NCI-H526 (cell line): ENCODE results near the gene FEM1B.

Experiments
- DNase-seq, 2 experiments: peaks; one replicate each; lab custom pipeline; 2025; lab: John Stamatoyannopoulos, UW

Gene FEM1B

GRCh38 chr15:68326711-68327354 is 49.3 kb downstream of the FEM1B start:
- no peak for DNase-seq

GRCh38 chr15:68328443-68328842 is 50.9 kb downstream of the FEM1B start:
- DNase-seq, result peak in 1 of 2 experiments; percentile 27

- DNase-seq, result no peak
Observed at GRCh38 chr15:68328964-68329363, 51.4 kb downstream of the FEM1B start.

- no peak for DNase-seq
Observed at GRCh38 chr15:68330416-68330815, 52.9 kb downstream of the FEM1B start.

- DNase-seq, result no peak
Observed at GRCh38 chr15:68330901-68331300, 53.4 kb downstream of the FEM1B start.

GRCh38 chr15:68332266-68332665 is 54.7 kb downstream of the FEM1B start:
- DNase-seq, result no peak

- DNase-seq, result no peak
Observed at GRCh38 chr15:68333775-68334470, 56.4 kb downstream of the FEM1B start.

- no peak for DNase-seq
Observed at GRCh38 chr15:68334661-68335124, 57.1 kb downstream of the FEM1B start.

GRCh38 chr15:68335251-68335650 is 57.7 kb downstream of the FEM1B start:
- no peak for DNase-seq

- no peak for DNase-seq
Observed at GRCh38 chr15:68335655-68336054, 58.1 kb downstream of the FEM1B start.

- no peak for DNase-seq
Observed at GRCh38 chr15:68336516-68336915, 59.0 kb downstream of the FEM1B start.

- DNase-seq, result no peak
Observed at GRCh38 chr15:68337826-68338225, 60.3 kb downstream of the FEM1B start.

- DNase-seq, result no peak
Observed at GRCh38 chr15:68339481-68339880, 61.9 kb downstream of the FEM1B start.

GRCh38 chr15:68340726-68341671 is 63.5 kb downstream of the FEM1B start:
- DNase-seq, result no peak

GRCh38 chr15:68341760-68342725 is 64.5 kb downstream of the FEM1B start:
- no peak for DNase-seq

- no peak for DNase-seq
Observed at GRCh38 chr15:68343579-68344225, 66.2 kb downstream of the FEM1B start.

GRCh38 chr15:68344600-68344999 is 67.1 kb downstream of the FEM1B start:
- DNase-seq, result no peak
